SK-N-SH (cell line): ENCODE measurements around the gene HDAC2. TPM values are rescaled to one million over a fixed set of nuclear protein-coding genes. Genes with fewer than 3 reads are reported as not detected.

Experiments
- CTCF ChIA-PET: fragments of 300-600, 350-600 bp; formaldehyde crosslinking; extraction: SDS; loops from one replicate; lab custom pipeline; 2021; lab: Yijun Ruan, JAX
- POLR2A ChIA-PET: fragments of 350-600 bp; sonication (Branson Sonifier 250); formaldehyde crosslinking; extraction: SDS; loops from one replicate; lab custom pipeline; 2020; ENCODE audit warnings: antibody characterized with exemption, inconsistent platforms; lab: Yijun Ruan, JAX
- DNase-seq: peaks from one replicate; pipeline ENCODE4 v3.0.0; 2012
- H2AFZ ChIP-seq: fragments of 200-600 bp; sonication (generic); 2 replicates; pipeline ENCODE4 v1.8.1; 2016; ENCODE audit warnings: antibody characterized with exemption, mild to moderate bottlenecking, low read depth
- H3F3A ChIP-seq: fragments of 200-600 bp; sonication (generic); replicated peaks from 2 replicates; pipeline ENCODE3; 2016; ENCODE audit warnings: antibody characterized with exemption, mild to moderate bottlenecking; ENCODE audit not compliant: insufficient read depth
- H3K27ac ChIP-seq, 2 experiments: fragments of 200-500 bp in 1 of 2; fragments of 200-600 bp in 1 of 2; sonication (Bioruptor generic) in 1 of 2; sonication (generic), shearing (Covaris generic) in 1 of 2; 2 replicates each; pipeline versions ENCODE4 v1.5.1 to v1.6.1; 2014 to 2016; ENCODE audit warnings: low read depth in 2 of 2, inconsistent platforms in 1 of 2, low read length in 1 of 2, mild to moderate bottlenecking in 1 of 2, mixed read lengths in 1 of 2
- H3K27me3 ChIP-seq: fragments of 200-600 bp; sonication (generic), shearing (Covaris generic); 2 replicates; pipeline ENCODE4 v1.6.1; 2016; ENCODE audit warnings: mixed run types; ENCODE audit not compliant: insufficient read depth
- H3K36me3 ChIP-seq, 2 experiments: fragments of 200-500 bp in 1 of 2; fragments of 200-600 bp in 1 of 2; sonication (Bioruptor generic) in 1 of 2; sonication (generic) in 1 of 2; replicated peaks in 1 of 2; 2 replicates each; pipeline versions ENCODE3 to v1.5.1; 2014 to 2016; ENCODE audit warnings: low read length in 1 of 2, mild to moderate bottlenecking in 1 of 2; ENCODE audit not compliant: insufficient read depth in 2 of 2, control insufficient read depth in 1 of 2
- H3K4me1 ChIP-seq, 2 experiments: fragments of 200-500 bp in 1 of 2; fragments of 200-600 bp in 1 of 2; sonication (Bioruptor generic) in 1 of 2; sonication (generic), shearing (Covaris generic) in 1 of 2; 2 replicates each; pipeline versions ENCODE4 v1.5.1 to v1.6.1; 2014 to 2016; ENCODE audit warnings: low read depth in 1 of 2, low read length in 1 of 2, mixed run types in 1 of 2; ENCODE audit not compliant: insufficient read depth in 2 of 2, control insufficient read depth in 1 of 2
- H3K4me2 ChIP-seq: fragments of 200-600 bp; sonication (generic), shearing (Covaris generic); 2 replicates; pipeline ENCODE4 v1.6.1; 2017; ENCODE audit warnings: mixed run types
- H3K4me3 ChIP-seq, 2 experiments: fragments of 200-500 bp in 1 of 2; fragments of 200-600 bp in 1 of 2; sonication (Bioruptor generic) in 1 of 2; sonication (generic), shearing (Covaris generic) in 1 of 2; 2 replicates each; pipeline versions ENCODE4 v1.5.1 to v1.8.1; 2014 to 2016; ENCODE audit warnings: low read depth in 2 of 2, inconsistent platforms in 1 of 2, low read length in 1 of 2, mild to moderate bottlenecking in 1 of 2, mixed read lengths in 1 of 2, moderate library complexity in 1 of 2
- H3K79me2 ChIP-seq: fragments of 200-600 bp; sonication (generic); 2 replicates; pipeline ENCODE4 v1.8.1; 2017; ENCODE audit warnings: mild to moderate bottlenecking; ENCODE audit not compliant: insufficient read depth
- H3K9ac ChIP-seq: fragments of 200-600 bp; sonication (generic); 2 replicates; pipeline ENCODE4 v1.6.1; 2017; ENCODE audit warnings: mixed run types
- H3K9me2 ChIP-seq: fragments of 200-600 bp; sonication (generic); 2 replicates; pipeline ENCODE4 v1.6.1; 2017; ENCODE audit warnings: mixed run types
- H3K9me3 ChIP-seq: fragments of 200-600 bp; sonication (generic); 2 replicates; pipeline ENCODE4 v1.6.1; 2017; ENCODE audit warnings: mixed run types, mild to moderate bottlenecking, moderate library complexity
- H4K20me1 ChIP-seq: fragments of 200-600 bp; sonication (generic); 2 replicates; pipeline ENCODE4 v1.6.1; 2017; ENCODE audit warnings: mild to moderate bottlenecking, mixed run types; ENCODE audit not compliant: insufficient read depth
- CHD2 ChIP-seq: fragments of 150-350 bp; IDR thresholded peaks from 2 replicates; pipeline ENCODE4 v1.6.1; 2018; ENCODE audit warnings: low read length; ENCODE audit not compliant: partially characterized antibody
- ELF1 ChIP-seq: IDR thresholded peaks from 2 replicates; pipeline ENCODE4 v1.4.0; 2012
- GATA2 ChIP-seq: sonication (generic); formaldehyde crosslinking; IDR thresholded peaks from 2 replicates; pipeline ENCODE4 v1.5.0; 2020; ENCODE audit warnings: mild to moderate bottlenecking, missing genetic modification reagents
- IRF3 ChIP-seq: fragments of 150-350 bp; IDR thresholded peaks from 2 replicates; pipeline ENCODE4 v1.6.1; 2016; ENCODE audit warnings: mild to moderate bottlenecking, low read depth, low read length
- JUND ChIP-seq: IDR thresholded peaks from 2 replicates; pipeline ENCODE4 v1.4.0; 2012
- NFIC ChIP-seq: IDR thresholded peaks from 2 replicates; pipeline ENCODE4 v1.4.0; 2012; ENCODE audit warnings: borderline replicate concordance
- POLR2AphosphoS5 ChIP-seq: IDR thresholded peaks from 2 replicates; pipeline ENCODE4 v1.6.1; 2012; ENCODE audit warnings: low read depth, low read length
- RCOR1 ChIP-seq: fragments of 150-350 bp; IDR thresholded peaks from 2 replicates; pipeline ENCODE4 v1.6.1; 2017; ENCODE audit warnings: antibody characterized with exemption, low read length
- REST ChIP-seq: IDR thresholded peaks from 2 replicates; pipeline ENCODE4 v1.6.1; 2012; ENCODE audit warnings: mild to moderate bottlenecking, low read depth, low read length, moderate library complexity
- RFX5 ChIP-seq: IDR thresholded peaks from 2 replicates; pipeline ENCODE4 v1.6.1; 2012; ENCODE audit warnings: mild to moderate bottlenecking, improper control_type of control experiment, low read length
- SIN3A ChIP-seq: IDR thresholded peaks from 2 replicates; pipeline ENCODE4 v1.6.1; 2012; ENCODE audit warnings: low read depth, mild to moderate bottlenecking, low read length, moderate library complexity, borderline replicate concordance
- TAF1 ChIP-seq: IDR thresholded peaks from 2 replicates; pipeline ENCODE4 v1.6.1; 2012; ENCODE audit warnings: low read depth, mild to moderate bottlenecking, low read length, moderate library complexity, borderline replicate concordance
- USF2 ChIP-seq: fragments of 150-350 bp; IDR thresholded peaks from 2 replicates; pipeline ENCODE4 v1.6.1; 2017; ENCODE audit warnings: antibody characterized with exemption, low read length, low read depth, borderline replicate concordance
- YY1 ChIP-seq: IDR thresholded peaks from 2 replicates; pipeline ENCODE4 v1.4.0; 2012; ENCODE audit warnings: low read depth, mild to moderate bottlenecking
- WGBS: methylation state at CpG from one replicate; pipeline ENCODE4 v1.1.6; 2017; ENCODE audit warnings: low lambda C conversion rate; 5-methylcytosine and 5-hydroxymethylcytosine counted together
- polyA plus RNA-seq, 3 experiments: library from polyadenylated mRNA; depleted of rRNA; stranded (reverse); fragments of >200 nt; gene quantifications; 2 replicates each; pipeline ENCODE4 v1.2.3, GENCODE V29; 2012

Gene HDAC2
- polyA plus RNA-seq, 1 of the 3 experiments (the other 2 are of a cell fraction), result 90.4 TPM

GRCh38 chr6:114001354-114001753, 30.4 kb upstream of the HDAC2 start:
- H3F3A ChIP-seq, result peaks cover 10% of the 10 kb centered on the region
- no peaks in the 10 kb centered on the region for H3K27me3 ChIP-seq
- ChIA-PET POLR2A (no interaction called here), CTCF (interaction anchor here (1.0 to 3.1 kb wide), 3 partner anchors 12 to 96 kb away, joined by 3 to 8 read pairs (median 6); no protein-coding TSS in a partner anchor)
- no peaks in the 10 kb centered on the region for H3K9me3 ChIP-seq
- no peak overlapping the region for H2AFZ ChIP-seq
- TF ChIP-seq JUND, result no peak
- TF ChIP-seq RFX5, result no peak
- no peak for TF ChIP-seq ELF1
- no peaks in the 10 kb centered on the region for H3K36me3 ChIP-seq
- H3K9ac ChIP-seq, result no peak overlapping the region
- H3K4me2 ChIP-seq, result no peak overlapping the region
- no peak for DNase-seq
- H3K9me2 ChIP-seq, result no peaks in the 10 kb centered on the region
- H3K4me1 ChIP-seq, result peaks cover 2 to 12% of the 10 kb centered on the region in 2 experiments; a peak in 3 of 4 replicates
- H3K4me3 ChIP-seq, result no peak overlapping the region
- no peaks in the 10 kb centered on the region for H3K79me2 ChIP-seq
- no peak overlapping the region for H3K27ac ChIP-seq
- H4K20me1 ChIP-seq, result no peaks in the 10 kb centered on the region

- H3K9me2 ChIP-seq, result no peaks in the 10 kb centered on the region
- DNase-seq, result no peak
Observed at GRCh38 chr6:114000069-114000468, 29.1 kb upstream of the HDAC2 start.

More at GRCh38 chr6:114000069-114000468, 29.1 kb upstream of the HDAC2 start:
- no peak overlapping the region for H3K27ac ChIP-seq
- no peaks in the 10 kb centered on the region for H3K36me3 ChIP-seq
- H3F3A ChIP-seq, result peaks cover 16% of the 10 kb centered on the region
- no peaks in the 10 kb centered on the region for H3K9me3 ChIP-seq
- H3K4me2 ChIP-seq, result no peak overlapping the region
- H4K20me1 ChIP-seq, result no peaks in the 10 kb centered on the region
- no peak overlapping the region for H3K9ac ChIP-seq
- CTCF ChIA-PET, result interaction anchor here (0.5 kb wide), 1 partner anchor 10 kb away, joined by 3 read pairs; no protein-coding TSS in a partner anchor
- POLR2A ChIA-PET, result no interaction called here
- whole genome bisulfite sequencing, result 80% methylated on average over 2 of the region's 2 CpGs
- no peak overlapping the region for H3K4me3 ChIP-seq
- no peaks in the 10 kb centered on the region for H3K27me3 ChIP-seq
- no peaks in the 10 kb centered on the region for H3K79me2 ChIP-seq
- TF ChIP-seq USF2, result no peak
- TF ChIP-seq YY1, result no peak
- TF ChIP-seq SIN3A, result no peak
- TF ChIP-seq POLR2AphosphoS5, result no peak
- TF ChIP-seq CHD2, result no peak
- TF ChIP-seq IRF3, result no peak
- TF ChIP-seq REST, result no peak
- no peak for TF ChIP-seq NFIC
- TF ChIP-seq GATA2 (CRISPR knock-in tag), result no peak
- TF ChIP-seq TAF1, result no peak
- TF ChIP-seq JUND, result no peak
- TF ChIP-seq ELF1, result no peak
- no peak for TF ChIP-seq RCOR1
- TF ChIP-seq, all 33 proteins: peak for 0
- no peak overlapping the region for H2AFZ ChIP-seq
- H3K4me1 ChIP-seq, result peaks cover 9 to 22% of the 10 kb centered on the region in 2 experiments
